Measurements from ENCODE around the gene EVA1B.

Gene EVA1B

GRCh38 chr1:36345353-36345752 lies 21.9 kb upstream of the EVA1B start:
- DNase-seq: no peak

- DNase-seq: no peak
Measured at GRCh38 chr1:36344395-36344680, 20.9 kb upstream of the EVA1B start.

GRCh38 chr1:36343651-36344394 lies 20.4 kb upstream of the EVA1B start:
- DNase-seq: no peak

- DNase-seq: peak in 1 of 2 experiments; percentile 37
Measured at GRCh38 chr1:36342426-36343185, 19.2 kb upstream of the EVA1B start.

GRCh38 chr1:36341626-36342320 lies 18.3 kb upstream of the EVA1B start:
- DNase-seq: no peak

- no peak for DNase-seq
Measured at GRCh38 chr1:36339615-36340014, 16.2 kb upstream of the EVA1B start.

GRCh38 chr1:36339215-36339614 lies 15.8 kb upstream of the EVA1B start:
- DNase-seq: peak; percentile 18 to 56

GRCh38 chr1:36337830-36338229 lies 14.4 kb upstream of the EVA1B start:
- DNase-seq: no peak

- DNase-seq: no peak
Measured at GRCh38 chr1:36330940-36331339, 7.5 kb upstream of the EVA1B start.

- no peak for DNase-seq
Measured at GRCh38 chr1:36329817-36330216, 6.4 kb upstream of the EVA1B start.

GRCh38 chr1:36328713-36329112 lies 5.3 kb upstream of the EVA1B start:
- no peak for DNase-seq

GRCh38 chr1:36328088-36328480 lies 4.6 kb upstream of the EVA1B start:
- no peak for DNase-seq

GRCh38 chr1:36327421-36328087 lies 4.1 kb upstream of the EVA1B start:
- no peak for DNase-seq

- DNase-seq: no peak
Measured at GRCh38 chr1:36326499-36326898, 3.1 kb upstream of the EVA1B start.

- no peak for DNase-seq
Measured at GRCh38 chr1:36324353-36324703, 883 bp upstream of the EVA1B start.

GRCh38 chr1:36322786-36323635 lies 434 bp downstream of the EVA1B start:
- DNase-seq: no peak

GRCh38 chr1:36322041-36322785 lies 1.2 kb downstream of the EVA1B start:
- DNase-seq: no peak

- DNase-seq: no peak
Measured at GRCh38 chr1:36321119-36321951, 2.1 kb downstream of the EVA1B start.

GRCh38 chr1:36320767-36321118 lies 2.7 kb downstream of the EVA1B start:
- no peak for DNase-seq

GRCh38 chr1:36320291-36320761 lies 3.1 kb downstream of the EVA1B start:
- no peak for DNase-seq

GRCh38 chr1:36309397-36309796 lies 14.0 kb downstream of the EVA1B start:
- no peak for DNase-seq
